Type B pancreatic cell (in vitro differentiated cells): Measurements from ENCODE around the gene EMILIN2. TPM values are rescaled to one million over a fixed set of nuclear protein-coding genes. Genes with fewer than 3 reads are reported as not detected.
A peak's percentile ranks its signal among the peaks of the same experiment; 100 is the strongest.

ENCODE experiments used
- DNase-seq: peaks from one replicate; pipeline ENCODE4 v3.0.0; 2021; ENCODE audit warnings: mixed read lengths; ENCODE audit not compliant: unreplicated experiment; ENCODE audit errors: extremely low spot score
- H3K27ac Mint-ChIP-seq: 2 replicates; pipeline ENCODE4 v1.8.0; 2021; ENCODE audit warnings: mild to moderate bottlenecking, mixed read lengths
- H3K27me3 Mint-ChIP-seq: 2 replicates; pipeline ENCODE4 v1.8.0; 2021; ENCODE audit warnings: mixed read lengths
- H3K36me3 Mint-ChIP-seq: 2 replicates; pipeline ENCODE4 v1.8.0; 2021; ENCODE audit warnings: mixed read lengths
- H3K4me1 Mint-ChIP-seq: one replicate; pipeline ENCODE4 v1.8.0; 2021; ENCODE audit warnings: mixed read lengths; ENCODE audit not compliant: unreplicated experiment
- H3K4me3 Mint-ChIP-seq: 2 replicates; pipeline ENCODE4 v1.8.0; 2021; ENCODE audit warnings: mild to moderate bottlenecking, mixed read lengths
- H3K9me3 Mint-ChIP-seq: 2 replicates; pipeline ENCODE4 v1.8.0; 2021; ENCODE audit warnings: mixed read lengths
- total RNA-seq: library from RNA; stranded (reverse); gene quantifications from 2 replicates; pipeline ENCODE4 v1.2.1, GENCODE V29; 2021; ENCODE audit warnings: low replicate concordance
- TF ChIP-seq, protein P1 (sequence below): fragments of 200-600 bp; sonication (generic); conservative IDR thresholded peaks from 2 replicates; pipeline ENCODE4 v1.5.0; 2021; ENCODE audit warnings: antibody characterized with exemption, mild to moderate bottlenecking

The EMILIN2 gene
- total RNA-seq, 1 donor from 2014 or later: 9.4 TPM

DNA sequence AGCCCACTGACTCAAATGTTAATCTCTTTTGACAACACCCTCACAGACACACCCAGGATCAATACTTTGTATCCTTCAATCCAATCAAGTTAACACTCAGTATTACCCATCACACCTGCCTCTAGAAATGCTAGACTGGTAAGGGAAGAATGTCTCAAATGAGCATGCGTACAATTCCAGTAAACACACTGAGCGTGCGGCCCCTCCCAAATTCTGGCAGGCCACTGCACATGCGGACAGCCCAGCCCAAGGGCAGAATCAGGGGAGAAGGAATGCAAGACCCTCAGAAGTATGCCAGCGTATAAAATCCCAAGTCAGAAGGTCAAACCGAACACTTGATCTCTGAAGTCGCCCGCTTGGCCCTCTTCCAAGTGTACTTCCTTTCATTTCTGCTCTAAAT, 7.6 kb upstream of the EMILIN2 start:
- Mint-ChIP-seq H3K4me3 (no peak overlapping the region), H3K4me1 (no peaks in the 10 kb centered on the region)

DNA sequence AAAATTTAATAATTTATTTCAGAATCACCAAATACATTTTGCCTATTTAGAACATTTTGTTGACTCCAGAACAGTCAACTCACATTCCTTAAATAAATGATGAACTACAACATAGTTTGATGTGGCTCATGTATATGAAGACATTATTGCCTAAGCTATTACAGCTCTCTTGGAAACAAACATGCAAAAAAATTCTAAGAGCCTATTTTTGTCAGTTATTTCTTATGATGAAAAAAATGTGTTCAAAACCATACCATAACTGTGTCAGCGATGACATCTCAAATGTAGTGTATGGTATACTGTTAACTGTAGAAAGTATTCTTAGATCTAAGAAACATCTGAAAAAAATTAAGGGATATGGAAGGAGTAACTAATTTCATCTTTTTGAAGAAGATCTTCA, 6.3 kb upstream of the EMILIN2 start:
- H3K27me3 Mint-ChIP-seq: peaks cover 34% of the 10 kb centered on the region
- TF ChIP-seq, protein P1, sequence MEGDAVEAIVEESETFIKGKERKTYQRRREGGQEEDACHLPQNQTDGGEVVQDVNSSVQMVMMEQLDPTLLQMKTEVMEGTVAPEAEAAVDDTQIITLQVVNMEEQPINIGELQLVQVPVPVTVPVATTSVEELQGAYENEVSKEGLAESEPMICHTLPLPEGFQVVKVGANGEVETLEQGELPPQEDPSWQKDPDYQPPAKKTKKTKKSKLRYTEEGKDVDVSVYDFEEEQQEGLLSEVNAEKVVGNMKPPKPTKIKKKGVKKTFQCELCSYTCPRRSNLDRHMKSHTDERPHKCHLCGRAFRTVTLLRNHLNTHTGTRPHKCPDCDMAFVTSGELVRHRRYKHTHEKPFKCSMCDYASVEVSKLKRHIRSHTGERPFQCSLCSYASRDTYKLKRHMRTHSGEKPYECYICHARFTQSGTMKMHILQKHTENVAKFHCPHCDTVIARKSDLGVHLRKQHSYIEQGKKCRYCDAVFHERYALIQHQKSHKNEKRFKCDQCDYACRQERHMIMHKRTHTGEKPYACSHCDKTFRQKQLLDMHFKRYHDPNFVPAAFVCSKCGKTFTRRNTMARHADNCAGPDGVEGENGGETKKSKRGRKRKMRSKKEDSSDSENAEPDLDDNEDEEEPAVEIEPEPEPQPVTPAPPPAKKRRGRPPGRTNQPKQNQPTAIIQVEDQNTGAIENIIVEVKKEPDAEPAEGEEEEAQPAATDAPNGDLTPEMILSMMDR: no peak

More for the DNA sequence above, 7.6 kb upstream of the EMILIN2 start:
- TF ChIP-seq, protein P1: no peak
- H3K27ac Mint-ChIP-seq: no peak overlapping the region
- peaks cover 22% of the 10 kb centered on the region for H3K27me3 Mint-ChIP-seq
- no peak for DNase-seq
- peaks cover 4% of the 10 kb centered on the region for H3K36me3 Mint-ChIP-seq
- peaks cover 7% of the 10 kb centered on the region for H3K9me3 Mint-ChIP-seq

DNA sequence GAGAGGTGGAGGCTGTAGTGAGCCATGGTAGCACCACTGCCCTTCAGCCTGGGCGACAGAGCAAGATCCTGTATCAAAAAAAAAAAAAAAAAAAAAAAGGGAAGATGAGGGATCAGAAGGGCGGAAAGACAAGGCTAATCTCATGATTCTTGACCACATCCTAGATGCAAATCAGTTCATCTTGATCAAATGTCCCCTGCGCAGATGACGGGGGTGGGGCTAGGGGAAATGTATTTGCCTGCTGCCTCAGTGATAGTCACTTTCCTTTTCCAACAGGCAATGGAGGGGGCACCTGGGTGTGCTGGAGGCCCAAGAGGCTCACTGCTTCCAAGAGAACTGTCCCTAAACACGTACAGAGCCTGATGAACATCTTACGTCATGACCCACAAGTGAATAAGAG, 3.7 kb upstream of the EMILIN2 start:
- TF ChIP-seq, protein P1: no peak
- no peaks in the 10 kb centered on the region for H3K9me3 Mint-ChIP-seq
- H3K36me3 Mint-ChIP-seq: no peaks in the 10 kb centered on the region
- peaks cover 8% of the 10 kb centered on the region for H3K4me1 Mint-ChIP-seq
- H3K27ac Mint-ChIP-seq: no peak overlapping the region
- DNase-seq: no peak
- no peak overlapping the region for H3K4me3 Mint-ChIP-seq
- H3K27me3 Mint-ChIP-seq: peaks cover 49% of the 10 kb centered on the region

More for the DNA sequence above, 6.3 kb upstream of the EMILIN2 start:
- no peaks in the 10 kb centered on the region for H3K4me1 Mint-ChIP-seq
- no peak overlapping the region for H3K27ac Mint-ChIP-seq
- H3K9me3 Mint-ChIP-seq: peaks cover 7% of the 10 kb centered on the region
- no peak for DNase-seq
- H3K4me3 Mint-ChIP-seq: no peak overlapping the region
- peaks cover 4% of the 10 kb centered on the region for H3K36me3 Mint-ChIP-seq

DNA sequence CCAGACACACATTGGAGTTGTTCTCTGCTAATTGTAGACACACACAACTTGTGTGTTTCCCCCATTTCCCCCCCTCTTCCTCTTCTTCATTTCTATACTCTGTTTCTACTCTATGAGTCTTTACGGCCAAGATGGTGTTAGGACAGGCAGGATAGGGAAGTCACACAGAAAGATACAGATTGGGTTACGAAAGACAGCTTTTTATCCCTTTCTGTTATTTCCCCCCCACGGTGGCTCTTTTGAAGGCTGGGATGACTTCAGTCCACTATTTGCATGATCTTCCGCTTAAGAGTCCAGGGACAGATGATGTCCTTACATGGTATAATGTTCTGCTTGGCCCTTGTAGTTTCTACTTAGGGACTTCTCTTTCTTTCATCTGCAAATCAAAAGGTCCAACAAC, 1.6 kb upstream of the EMILIN2 start:
- no peak overlapping the region for H3K4me3 Mint-ChIP-seq
- peaks cover 13% of the 10 kb centered on the region for H3K4me1 Mint-ChIP-seq
- no peaks in the 10 kb centered on the region for H3K36me3 Mint-ChIP-seq
- DNase-seq: no peak
- TF ChIP-seq, protein P1: no peak
- H3K9me3 Mint-ChIP-seq: no peaks in the 10 kb centered on the region
- no peak overlapping the region for H3K27ac Mint-ChIP-seq
- H3K27me3 Mint-ChIP-seq: peaks cover 69% of the 10 kb centered on the region

DNA sequence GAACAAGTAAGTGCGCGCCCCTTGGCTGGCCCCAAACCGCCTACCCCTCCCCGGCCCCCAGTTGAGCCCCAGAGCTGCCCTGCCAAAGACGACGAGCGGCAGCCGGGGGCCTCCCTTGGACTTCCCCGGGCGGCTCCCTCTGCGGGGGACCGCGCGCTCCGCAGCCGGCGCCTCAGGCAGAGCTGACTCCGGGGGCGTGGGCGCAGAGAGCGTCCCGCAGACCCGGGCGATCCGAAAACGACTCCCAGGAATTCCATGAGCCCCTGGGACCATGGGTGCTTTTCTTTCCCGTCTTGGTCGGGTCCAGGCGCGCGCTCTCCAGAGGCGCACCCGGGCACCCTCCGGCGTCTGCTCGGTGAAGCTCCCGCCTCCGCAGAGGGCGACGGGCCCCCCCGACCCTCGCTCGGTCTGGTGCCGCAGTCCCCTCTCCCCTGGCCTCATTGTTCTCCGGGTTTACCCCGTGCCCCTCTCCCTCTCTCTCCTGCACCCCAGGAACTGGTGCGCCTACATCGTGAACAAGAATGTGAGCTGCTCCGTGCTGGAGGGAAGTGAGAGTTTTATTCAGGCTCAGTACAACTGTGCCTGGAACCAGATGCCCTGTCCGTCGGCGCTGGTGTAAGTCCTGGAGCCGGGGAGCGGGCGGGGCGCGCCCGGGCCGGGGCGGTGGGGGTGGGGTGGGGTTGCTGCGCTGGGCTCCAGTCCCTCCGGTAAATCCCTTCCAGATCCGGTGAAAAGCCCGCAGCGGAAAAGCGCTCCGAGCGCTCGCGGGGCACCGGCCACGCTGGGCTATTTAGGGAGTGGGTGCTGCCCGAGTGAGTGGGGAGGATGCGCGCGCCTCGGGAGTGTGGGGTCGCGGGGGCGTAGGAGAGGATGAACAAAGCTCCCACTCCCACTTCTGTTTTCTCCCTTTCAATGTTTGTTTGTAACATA, 776 bp downstream of the EMILIN2 start:
- DNase-seq: no peak
- no peaks in the 10 kb centered on the region for H3K9me3 Mint-ChIP-seq
- peak overlapping the region; percentile 72 for H3K27ac Mint-ChIP-seq
- TF ChIP-seq, protein P1: no peak
- no peaks in the 10 kb centered on the region for H3K36me3 Mint-ChIP-seq
- H3K4me3 Mint-ChIP-seq: peak overlapping the region; percentile 92
- H3K27me3 Mint-ChIP-seq: peaks cover 79% of the 10 kb centered on the region
- peaks cover 18% of the 10 kb centered on the region for H3K4me1 Mint-ChIP-seq
